A549 treated with Hydrocortisone at 1 μM for 4 hours (cell line): ENCODE results near the gene SPTBN1. TPM values are rescaled to one million over a fixed set of nuclear protein-coding genes. Genes with fewer than 3 reads are reported as not detected.

Experiments used
- total RNA-seq: library from RNA; stranded (reverse); fragments of 200-300 nt; extraction: Qiagen RNA extraction; gene quantifications from 5 replicates; pipeline ENCODE4 v1.2.3, GENCODE V29; 2022

SPTBN1 gene
- 114 to 171 TPM (median 133 TPM) in 5 replicates for total RNA-seq

DNA sequence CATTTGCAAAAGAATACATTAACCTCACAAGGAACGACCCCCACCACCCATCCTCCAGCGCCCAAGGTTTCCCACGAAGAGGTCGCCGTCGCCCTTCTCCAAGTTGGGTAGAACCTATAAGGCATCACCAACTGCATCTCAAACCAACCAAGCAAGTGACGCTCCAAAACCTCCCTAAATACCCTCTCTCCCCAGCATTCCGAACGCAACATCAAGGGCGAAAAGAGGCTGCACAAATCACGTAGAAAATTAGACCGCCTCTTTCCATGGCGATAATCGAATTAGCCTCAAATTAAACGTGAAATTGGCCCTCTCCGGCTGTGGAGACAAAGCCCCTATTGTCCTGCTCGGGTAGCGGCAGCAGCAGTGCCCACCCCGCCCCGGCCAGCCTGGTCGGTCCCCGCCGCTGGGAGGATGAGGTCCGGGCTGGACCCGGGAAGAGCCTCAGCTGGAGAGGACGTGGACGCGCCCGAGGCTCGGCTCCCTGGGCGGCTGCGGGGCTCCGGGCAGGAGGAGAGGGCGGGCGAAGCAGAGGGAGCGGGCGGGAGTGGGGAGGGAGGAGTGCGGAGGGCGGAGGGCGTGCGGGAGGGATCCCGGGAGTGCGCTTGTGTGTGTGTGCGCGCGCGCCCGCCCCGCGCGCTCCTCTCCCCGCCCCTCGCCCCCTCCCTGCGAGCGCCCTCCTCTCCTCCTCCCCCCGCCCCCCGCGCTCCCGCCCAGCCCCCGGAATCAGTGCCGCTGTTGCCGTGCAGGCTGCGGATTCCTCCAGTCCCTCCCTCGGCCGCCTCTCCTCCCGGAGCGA lies at the start of gene SPTBN1:
SPTBN1 (plus strand) TSS at position 765 of the 799 bp plus-strand sequence. CDS start 70,092 bp downstream, outside the sequence.

Other genes with a start within 250 kb of the SPTBN1 start
- not detected in 5 replicates for gene TSPYL6, start 200.1 kb upstream of the SPTBN1 start, total RNA-seq